ENCODE data around the gene POU6F2. TPM values are rescaled to one million over a fixed set of nuclear protein-coding genes. Genes with fewer than 3 reads are reported as not detected.
"Not testable (repeated sequence)": the region's sequence is repeated elsewhere in the genome, so short reads cannot be mapped to it uniquely, and the experiment has no call there.

The POU6F2 gene
- total RNA-seq, 2 experiments from 2014 or later, result not detected

GRCh38 chr7:39161903-39162302, 184.2 kb downstream of the POU6F2 start:
- no peak for DNase-seq
- POLR2A ChIA-PET, result no interaction called here
- no peaks in the 10 kb centered on the region for H3K9me3 Mint-ChIP-seq
- H3K27me3 Mint-ChIP-seq, result no peaks in the 10 kb centered on the region
- no peak overlapping the region for H3K27ac Mint-ChIP-seq
- H3K36me3 Mint-ChIP-seq (ENCODE audit: low read depth), result no peaks in the 10 kb centered on the region
- no peak overlapping the region for H3K4me3 Mint-ChIP-seq
- CTCF ChIA-PET, result no interaction called here
- no peaks in the 10 kb centered on the region for H3K4me1 Mint-ChIP-seq

- POLR2A ChIA-PET, result no interaction called here
- Mint-ChIP-seq H3K9me3 (no peaks in the 10 kb centered on the region), H3K27ac (no peak overlapping the region), H3K4me1 (no peaks in the 10 kb centered on the region), H3K36me3 (ENCODE audit: low read depth) (no peaks in the 10 kb centered on the region), H3K4me3 (no peak overlapping the region), H3K27me3 (no peaks in the 10 kb centered on the region)
- CTCF ChIA-PET, result no interaction called here
- no peak for DNase-seq
Measured at GRCh38 chr7:39164887-39165286, 187.2 kb downstream of the POU6F2 start.

GRCh38 chr7:39168403-39169098, 190.8 kb downstream of the POU6F2 start:
- POLR2A ChIA-PET, result no interaction called here
- Mint-ChIP-seq H3K4me3 (no peak overlapping the region), H3K27ac (no peak overlapping the region), H3K27me3 (no peaks in the 10 kb centered on the region), H3K9me3 (no peaks in the 10 kb centered on the region), H3K36me3 (ENCODE audit: low read depth) (no peaks in the 10 kb centered on the region), H3K4me1 (no peaks in the 10 kb centered on the region)
- CTCF ChIA-PET, result no interaction called here
- no peak for DNase-seq

- Mint-ChIP-seq H3K27me3 (no peaks in the 10 kb centered on the region), H3K27ac (no peak overlapping the region), H3K4me3 (no peak overlapping the region), H3K9me3 (no peaks in the 10 kb centered on the region), H3K4me1 (no peaks in the 10 kb centered on the region), H3K36me3 (ENCODE audit: low read depth) (no peaks in the 10 kb centered on the region)
- CTCF ChIA-PET, result no interaction called here
- POLR2A ChIA-PET, result no interaction called here
- DNase-seq, result no peak
Measured at GRCh38 chr7:39172137-39172536, 194.4 kb downstream of the POU6F2 start.

DNA sequence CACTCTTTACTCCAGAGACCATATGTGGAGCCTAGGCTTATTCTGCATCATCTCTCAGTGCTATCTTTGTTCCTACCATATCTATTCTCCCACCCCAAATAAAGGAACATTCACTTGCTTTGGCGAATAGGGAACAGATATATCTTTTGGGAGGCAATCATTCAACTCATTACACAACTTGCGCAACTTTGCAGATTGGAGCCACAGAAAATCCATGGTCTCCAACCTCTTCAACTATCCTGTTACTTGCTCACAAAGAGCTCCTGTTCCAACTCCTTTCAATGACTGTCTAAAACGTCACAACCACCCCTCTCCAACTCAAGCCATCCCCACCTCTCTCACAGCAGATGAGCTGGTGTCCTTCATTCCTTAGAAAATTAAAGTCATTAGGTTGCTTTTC, 203.7 kb downstream of the POU6F2 start:
- POLR2A ChIA-PET, result no interaction called here
- Mint-ChIP-seq H3K27me3 (no peaks in the 10 kb centered on the region), H3K9me3 (no peaks in the 10 kb centered on the region), H3K4me3 (no peak overlapping the region), H3K4me1 (no peaks in the 10 kb centered on the region), H3K36me3 (ENCODE audit: low read depth) (no peaks in the 10 kb centered on the region), H3K27ac (no peak overlapping the region)
- CTCF ChIA-PET, result no interaction called here
- DNase-seq, result no peak

GRCh38 chr7:39183796-39184195, 206.1 kb downstream of the POU6F2 start:
- H3K4me3 Mint-ChIP-seq, result no peak overlapping the region
- CTCF ChIA-PET, result no interaction called here

GRCh38 chr7:39184391-39184790, 206.7 kb downstream of the POU6F2 start:
- DNase-seq, result no peak
- Mint-ChIP-seq H3K9me3 (no peaks in the 10 kb centered on the region), H3K27ac (no peak overlapping the region), H3K36me3 (ENCODE audit: low read depth) (no peaks in the 10 kb centered on the region), H3K4me1 (no peaks in the 10 kb centered on the region), H3K4me3 (no peak overlapping the region), H3K27me3 (no peaks in the 10 kb centered on the region)
- POLR2A ChIA-PET, result no interaction called here
- CTCF ChIA-PET, result no interaction called here

More at GRCh38 chr7:39183796-39184195, 206.1 kb downstream of the POU6F2 start:
- no peak for DNase-seq
- Mint-ChIP-seq H3K27me3 (no peaks in the 10 kb centered on the region), H3K9me3 (no peaks in the 10 kb centered on the region), H3K27ac (no peak overlapping the region), H3K36me3 (ENCODE audit: low read depth) (no peaks in the 10 kb centered on the region), H3K4me1 (no peaks in the 10 kb centered on the region)
- POLR2A ChIA-PET, result no interaction called here

- POLR2A ChIA-PET, result no interaction called here
- CTCF ChIA-PET, result no interaction called here
- no peak overlapping the region for H3K27ac Mint-ChIP-seq
- no peaks in the 10 kb centered on the region for H3K36me3 Mint-ChIP-seq (ENCODE audit: low read depth)
- no peaks in the 10 kb centered on the region for H3K27me3 Mint-ChIP-seq
- no peaks in the 10 kb centered on the region for H3K4me1 Mint-ChIP-seq
- H3K4me3 Mint-ChIP-seq, result no peak overlapping the region
- H3K9me3 Mint-ChIP-seq, result no peaks in the 10 kb centered on the region
- DNase-seq, result no peak
Measured at GRCh38 chr7:39186131-39186530, 208.4 kb downstream of the POU6F2 start.

DNA sequence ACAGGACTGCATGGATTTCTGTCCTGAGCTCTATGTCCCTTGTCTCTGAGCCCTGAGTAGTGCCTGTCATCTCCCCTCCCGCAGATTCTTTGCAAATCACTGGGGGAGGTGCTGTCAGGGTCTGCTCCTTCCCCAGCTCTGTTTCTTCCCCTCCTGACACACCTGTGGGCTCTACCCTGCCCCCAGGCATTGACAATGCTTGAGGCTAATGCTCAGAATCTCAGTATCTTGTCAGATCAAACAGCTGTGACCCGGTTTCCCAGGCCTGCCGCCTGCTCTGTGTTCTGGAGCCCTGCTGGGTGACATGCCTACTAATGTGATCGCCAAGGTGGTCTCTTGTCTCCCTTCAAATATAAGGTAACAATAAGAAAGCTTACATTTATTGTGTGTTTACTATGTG, 209.0 kb downstream of the POU6F2 start:
- no peaks in the 10 kb centered on the region for H3K4me1 Mint-ChIP-seq
- no peak overlapping the region for H3K27ac Mint-ChIP-seq
- ChIA-PET CTCF (no interaction called here), POLR2A (no interaction called here)
- no peaks in the 10 kb centered on the region for H3K36me3 Mint-ChIP-seq (ENCODE audit: low read depth)
- no peaks in the 10 kb centered on the region for H3K9me3 Mint-ChIP-seq
- no peak for DNase-seq
- no peak overlapping the region for H3K4me3 Mint-ChIP-seq
- no peaks in the 10 kb centered on the region for H3K27me3 Mint-ChIP-seq

DNA sequence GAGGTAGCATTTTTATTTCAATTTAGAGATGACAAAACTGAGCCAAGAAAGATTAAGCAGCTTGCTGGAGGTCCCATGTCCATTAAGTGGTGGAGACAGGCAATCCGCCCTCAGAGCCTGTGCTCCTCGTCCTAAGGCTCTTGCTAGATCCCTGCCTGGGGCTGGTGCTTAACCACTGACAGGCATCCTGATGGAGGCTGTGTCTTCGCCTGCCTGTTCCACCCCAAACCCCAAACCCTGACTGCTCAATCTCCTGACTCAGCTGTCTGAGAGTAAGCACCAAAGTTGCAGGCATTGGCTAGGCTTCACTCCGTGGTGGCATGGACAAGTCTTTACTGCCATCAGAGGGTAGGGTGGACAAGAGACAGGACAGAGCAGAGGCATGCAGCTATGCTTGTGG, 209.4 kb downstream of the POU6F2 start:
- DNase-seq, result no peak
- Mint-ChIP-seq H3K9me3 (no peaks in the 10 kb centered on the region), H3K36me3 (ENCODE audit: low read depth) (no peaks in the 10 kb centered on the region), H3K27me3 (peaks cover 2% of the 10 kb centered on the region), H3K27ac (no peak overlapping the region), H3K4me3 (no peak overlapping the region), H3K4me1 (no peaks in the 10 kb centered on the region)
- CTCF ChIA-PET, result no interaction called here
- POLR2A ChIA-PET, result no interaction called here

GRCh38 chr7:39192476-39192875, 214.8 kb downstream of the POU6F2 start:
- no peak overlapping the region for H3K4me3 Mint-ChIP-seq
- CTCF ChIA-PET, result no interaction called here
- no peak for DNase-seq
- no peak overlapping the region for H3K27ac Mint-ChIP-seq
- H3K36me3 Mint-ChIP-seq (ENCODE audit: low read depth), result no peaks in the 10 kb centered on the region
- POLR2A ChIA-PET, result no interaction called here
- H3K4me1 Mint-ChIP-seq, result no peaks in the 10 kb centered on the region
- peaks cover 2% of the 10 kb centered on the region for H3K27me3 Mint-ChIP-seq
- H3K9me3 Mint-ChIP-seq, result no peaks in the 10 kb centered on the region

- H3K4me3 Mint-ChIP-seq; POLR2A ChIA-PET; H3K27me3 Mint-ChIP-seq; H3K36me3 Mint-ChIP-seq (ENCODE audit: low read depth); CTCF ChIA-PET; H3K27ac Mint-ChIP-seq; H3K4me1 Mint-ChIP-seq; H3K9me3 Mint-ChIP-seq; DNase-seq: not testable (repeated sequence)
Measured at GRCh38 chr7:39194388-39194787, 216.7 kb downstream of the POU6F2 start.

DNA sequence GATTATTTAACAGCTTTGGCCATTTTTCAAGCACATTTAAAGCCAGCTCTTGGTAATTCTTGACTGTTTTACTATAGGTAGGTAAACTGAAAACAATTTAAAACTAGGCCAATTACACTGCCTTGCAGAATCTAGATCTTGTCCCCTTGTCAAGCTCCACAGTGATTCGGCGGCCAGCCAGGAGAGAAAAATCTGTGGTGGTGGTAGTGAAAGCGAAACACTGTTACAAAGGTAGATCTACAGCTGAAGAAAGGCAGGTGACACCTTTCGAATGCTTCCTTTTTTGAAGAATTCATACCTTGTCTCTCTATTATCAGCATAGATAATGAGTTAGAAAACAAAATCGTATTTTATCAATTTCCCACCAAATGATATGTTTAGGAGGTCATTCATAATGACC, 218.3 kb downstream of the POU6F2 start:
- Mint-ChIP-seq H3K27me3 (peaks cover 2% of the 10 kb centered on the region), H3K4me1 (no peaks in the 10 kb centered on the region), H3K27ac (no peak overlapping the region), H3K36me3 (ENCODE audit: low read depth) (no peaks in the 10 kb centered on the region), H3K9me3 (no peaks in the 10 kb centered on the region), H3K4me3 (no peak overlapping the region)
- no peak for DNase-seq
- POLR2A ChIA-PET, result no interaction called here
- CTCF ChIA-PET, result no interaction called here

GRCh38 chr7:39197831-39198230, 220.1 kb downstream of the POU6F2 start:
- no peaks in the 10 kb centered on the region for H3K9me3 Mint-ChIP-seq
- no peak overlapping the region for H3K27ac Mint-ChIP-seq
- CTCF ChIA-PET, result no interaction called here
- H3K36me3 Mint-ChIP-seq (ENCODE audit: low read depth), result no peaks in the 10 kb centered on the region
- POLR2A ChIA-PET, result no interaction called here
- DNase-seq, result no peak
- H3K4me1 Mint-ChIP-seq, result no peaks in the 10 kb centered on the region
- no peak overlapping the region for H3K4me3 Mint-ChIP-seq
- no peaks in the 10 kb centered on the region for H3K27me3 Mint-ChIP-seq

DNA sequence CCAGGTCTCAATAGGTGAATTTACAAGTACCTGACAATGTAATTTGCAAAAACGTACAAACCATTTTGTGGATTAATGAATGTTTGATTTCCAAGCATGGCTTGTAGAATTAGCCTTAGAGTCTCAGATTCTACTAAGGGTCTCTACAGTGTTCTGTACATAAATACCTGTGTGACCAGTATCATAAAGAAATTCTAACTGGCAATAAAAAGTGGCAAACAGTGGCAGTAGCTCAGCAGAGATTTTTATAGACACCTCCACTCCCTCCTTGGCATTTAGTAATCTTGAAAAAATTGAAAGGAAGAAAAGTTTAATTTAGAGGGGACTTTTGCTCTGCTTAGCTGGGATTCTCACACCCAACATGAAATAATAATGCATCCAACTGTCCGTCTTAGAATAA, 220.8 kb downstream of the POU6F2 start:
- Mint-ChIP-seq H3K36me3 (ENCODE audit: low read depth) (no peaks in the 10 kb centered on the region), H3K4me3 (no peak overlapping the region)
- CTCF ChIA-PET, result no interaction called here

More for the DNA sequence above, 220.8 kb downstream of the POU6F2 start:
- no peak overlapping the region for H3K27ac Mint-ChIP-seq
- POLR2A ChIA-PET, result no interaction called here
- H3K4me1 Mint-ChIP-seq, result no peaks in the 10 kb centered on the region
- no peaks in the 10 kb centered on the region for H3K27me3 Mint-ChIP-seq
- no peak for DNase-seq
- no peaks in the 10 kb centered on the region for H3K9me3 Mint-ChIP-seq
